BLaER1 treated with 17β-estradiol and CSF1 and Interleukin-3, amounts not matched to agents 10 nM and 100 nM (cell line): Measurements from ENCODE around the gene HMCN1.

Source experiments
- H3K27ac ChIP-seq, 11 experiments: shearing (Covaris generic); formaldehyde crosslinking; 2 replicates each; pipeline ENCODE4 v1.8.1; 2022
- H3K27me3 ChIP-seq, 11 experiments: shearing (Covaris generic); formaldehyde crosslinking; 2 replicates each; pipeline ENCODE4 v1.8.1; 2022
- H3K36me3 ChIP-seq, 11 experiments: shearing (Covaris generic); formaldehyde crosslinking; 2 replicates each; pipeline ENCODE4 v1.8.1; 2022
- H3K4me1 ChIP-seq, 10 experiments: shearing (Covaris generic); formaldehyde crosslinking; 2 replicates each; pipeline ENCODE4 v1.8.1; 2022
- H3K4me2 ChIP-seq, 11 experiments: shearing (Covaris generic); formaldehyde crosslinking; 2 replicates each; pipeline ENCODE4 v1.8.1; 2022
- H3K4me3 ChIP-seq, 10 experiments: shearing (Covaris generic); formaldehyde crosslinking; 2 replicates each; pipeline ENCODE4 v1.8.1; 2022
- H3K9ac ChIP-seq, 11 experiments: shearing (Covaris generic); formaldehyde crosslinking; 2 replicates each; pipeline ENCODE4 v1.8.1; 2022
- H3K9me3 ChIP-seq, 11 experiments: shearing (Covaris generic); formaldehyde crosslinking; replicated peaks in 1 of 11; 2 replicates each; pipeline ENCODE4 v1.8.1; 2022
- H4K20me1 ChIP-seq, 11 experiments: shearing (Covaris generic); formaldehyde crosslinking; 2 replicates each; pipeline ENCODE4 v1.8.1; 2022
- Cebpa-rat ChIP-seq, 11 experiments: shearing (Covaris generic); IDR thresholded peaks; 2 replicates each; pipeline ENCODE4 v1.8.1; 2022

HMCN1 gene

GRCh38 chr1:186191511-186191910 is 457.3 kb downstream of the HMCN1 start:
- Histone ChIP-seq H3K9me3 (peaks cover 0 to 12% (median 0%) of the 10 kb centered on the region in 11 experiments; a peak in 6 of 22 replicates), H4K20me1 (no peaks in the 10 kb centered on the region), H3K4me3 (no peak overlapping the region), H3K27me3 (no peaks in the 10 kb centered on the region), H3K36me3 (no peaks in the 10 kb centered on the region), H3K4me2 (no peak overlapping the region), H3K4me1 (peaks cover 0 to 6% (median 0%) of the 10 kb centered on the region in 10 experiments; a peak in 1 of 20 replicates), H3K9ac (no peak overlapping the region), H3K27ac (no peak overlapping the region)
- no peak for TF ChIP-seq Cebpa-rat (IDR thresholded peaks at IDR 0.05)

GRCh38 chr1:186193224-186193623 is 459.0 kb downstream of the HMCN1 start:
- Histone ChIP-seq H3K9ac (no peak overlapping the region), H4K20me1 (no peaks in the 10 kb centered on the region), H3K4me3 (no peak overlapping the region), H3K36me3 (no peaks in the 10 kb centered on the region), H3K4me2 (no peak overlapping the region), H3K27me3 (no peaks in the 10 kb centered on the region), H3K9me3 (peaks cover 0 to 12% (median 0%) of the 10 kb centered on the region in 11 experiments; a peak in 6 of 22 replicates), H3K27ac (no peak overlapping the region), H3K4me1 (peaks cover 0 to 6% (median 0%) of the 10 kb centered on the region in 10 experiments; a peak in 1 of 20 replicates)
- TF ChIP-seq Cebpa-rat (IDR thresholded peaks at IDR 0.05) = no peak

- H3K9me3 ChIP-seq = peaks cover 0 to 12% (median 0%) of the 10 kb centered on the region in 11 experiments; a peak in 6 of 22 replicates
- no peak overlapping the region for H3K27ac ChIP-seq
- no peak for TF ChIP-seq Cebpa-rat (IDR thresholded peaks at IDR 0.05)
- no peak overlapping the region for H3K9ac ChIP-seq
- H3K4me1 ChIP-seq = peaks cover 0 to 6% (median 0%) of the 10 kb centered on the region in 10 experiments; a peak in 1 of 20 replicates
- H4K20me1 ChIP-seq = no peaks in the 10 kb centered on the region
- no peaks in the 10 kb centered on the region for H3K27me3 ChIP-seq
- no peak overlapping the region for H3K4me3 ChIP-seq
- no peaks in the 10 kb centered on the region for H3K36me3 ChIP-seq
- 0 out of 22 replicates have a peak overlapping the region, but pooled peaks of 1 of the 11 experiments have one; percentile 6 for H3K4me2 ChIP-seq
Observed at GRCh38 chr1:186194107-186194756, 460.0 kb downstream of the HMCN1 start.

GRCh38 chr1:186195377-186195931 is 461.3 kb downstream of the HMCN1 start:
- no peak for TF ChIP-seq Cebpa-rat (IDR thresholded peaks at IDR 0.05)
- no peak overlapping the region for H3K9ac ChIP-seq
- H4K20me1 ChIP-seq = no peaks in the 10 kb centered on the region
- H3K4me1 ChIP-seq = peaks cover 0 to 6% (median 0%) of the 10 kb centered on the region in 10 experiments; a peak in 1 of 20 replicates
- no peak overlapping the region for H3K4me3 ChIP-seq
- H3K27ac ChIP-seq = no peak overlapping the region
- no peaks in the 10 kb centered on the region for H3K36me3 ChIP-seq
- H3K27me3 ChIP-seq = no peaks in the 10 kb centered on the region
- no peak overlapping the region for H3K4me2 ChIP-seq
- H3K9me3 ChIP-seq = peaks cover 0 to 12% (median 0%) of the 10 kb centered on the region in 11 experiments; a peak in 6 of 22 replicates

GRCh38 chr1:186202271-186202764 is 468.1 kb downstream of the HMCN1 start:
- no peak overlapping the region for H3K9ac ChIP-seq
- no peaks in the 10 kb centered on the region for H4K20me1 ChIP-seq
- H3K4me3 ChIP-seq = no peak overlapping the region
- H3K27me3 ChIP-seq = peaks cover 0 to 3% (median 0%) of the 10 kb centered on the region in 11 experiments; a peak in 1 of 22 replicates
- H3K27ac ChIP-seq = no peak overlapping the region
- H3K36me3 ChIP-seq = no peaks in the 10 kb centered on the region
- no peaks in the 10 kb centered on the region for H3K4me1 ChIP-seq
- no peak for TF ChIP-seq Cebpa-rat (IDR thresholded peaks at IDR 0.05)
- no peaks in the 10 kb centered on the region for H3K9me3 ChIP-seq
- no peak overlapping the region for H3K4me2 ChIP-seq

- no peak overlapping the region for H3K9ac ChIP-seq
- H3K4me1 ChIP-seq = no peaks in the 10 kb centered on the region
- H4K20me1 ChIP-seq = no peaks in the 10 kb centered on the region
- no peak overlapping the region for H3K27ac ChIP-seq
- no peak for TF ChIP-seq Cebpa-rat (IDR thresholded peaks at IDR 0.05)
- H3K9me3 ChIP-seq = no peaks in the 10 kb centered on the region
- H3K4me2 ChIP-seq = no peak overlapping the region
- H3K27me3 ChIP-seq = peaks cover 0 to 3% (median 0%) of the 10 kb centered on the region in 11 experiments; a peak in 1 of 22 replicates
- H3K36me3 ChIP-seq = no peaks in the 10 kb centered on the region
- no peak overlapping the region for H3K4me3 ChIP-seq
Observed at GRCh38 chr1:186202776-186203175, 468.6 kb downstream of the HMCN1 start.

GRCh38 chr1:186206048-186206570 is 471.9 kb downstream of the HMCN1 start:
- Histone ChIP-seq H3K4me2 (no peak overlapping the region), H3K36me3 (no peaks in the 10 kb centered on the region), H3K4me1 (no peaks in the 10 kb centered on the region), H3K4me3 (no peak overlapping the region), H3K9me3 (no peaks in the 10 kb centered on the region), H3K27ac (no peak overlapping the region), H4K20me1 (no peaks in the 10 kb centered on the region), H3K9ac (no peak overlapping the region), H3K27me3 (peaks cover 0 to 3% (median 0%) of the 10 kb centered on the region in 11 experiments; a peak in 1 of 22 replicates)
- TF ChIP-seq Cebpa-rat (IDR thresholded peaks at IDR 0.05) = no peak

GRCh38 chr1:186207391-186208085 is 473.3 kb downstream of the HMCN1 start:
- H3K27me3 ChIP-seq = peaks cover 0 to 3% (median 0%) of the 10 kb centered on the region in 11 experiments; a peak in 1 of 22 replicates
- H4K20me1 ChIP-seq = no peaks in the 10 kb centered on the region
- H3K36me3 ChIP-seq = no peaks in the 10 kb centered on the region
- no peak overlapping the region for H3K9ac ChIP-seq
- no peaks in the 10 kb centered on the region for H3K9me3 ChIP-seq
- no peak overlapping the region for H3K27ac ChIP-seq
- no peaks in the 10 kb centered on the region for H3K4me1 ChIP-seq
- no peak overlapping the region for H3K4me2 ChIP-seq
- no peak for TF ChIP-seq Cebpa-rat (IDR thresholded peaks at IDR 0.05)
- H3K4me3 ChIP-seq = no peak overlapping the region
